ENCODE data around the gene WWP2. TPM values are rescaled to one million over a fixed set of nuclear protein-coding genes. Genes with fewer than 3 reads are reported as not detected.

WWP2 gene
- total RNA-seq, 3 donors from 2014 or later (not counting 1 experiment from before 2014, with no cell fraction given): 72.8 to 95.6 (median 81.6) TPM

GRCh38 chr16:69836257-69836656 lies 74.1 kb downstream of the WWP2 start:
- peaks cover 7% of the 10 kb centered on the region for H3K36me3 Mint-ChIP-seq
- H3K27ac ChIP-seq (ENCODE audit: low read length): no peak overlapping the region
- no peaks in the 10 kb centered on the region for H3K9me3 ChIP-seq (ENCODE audit: control insufficient read depth, insufficient read depth, low read length)
- H3K4me1 Mint-ChIP-seq: peaks cover 14 to 16% of the 10 kb centered on the region in 2 donors
- no peak overlapping the region for H3K4me3 ChIP-seq (ENCODE audit: low read length)
- H3K36me3 ChIP-seq (ENCODE audit: control insufficient read depth, insufficient read depth, low read length): peaks cover 18% of the 10 kb centered on the region
- intact Hi-C loops (cut with micrococcal nuclease): no loop called here
- TF ChIP-seq CTCF (IDR thresholded peaks at IDR 0.05): no peak
- no peaks in the 10 kb centered on the region for H3K27me3 Mint-ChIP-seq (ENCODE audit: low read depth in 2 of 2)
- no peak for ATAC-seq
- no peak overlapping the region for H3K27ac Mint-ChIP-seq
- no peak overlapping the region for H3K4me3 Mint-ChIP-seq
- no peak for DNase-seq
- H3K27me3 ChIP-seq (ENCODE audit: control insufficient read depth, insufficient read depth, low read length): no peaks in the 10 kb centered on the region
- H3K4me1 ChIP-seq (ENCODE audit: control insufficient read depth, insufficient read depth, low read length): no peaks in the 10 kb centered on the region
- no peaks in the 10 kb centered on the region for H3K9me3 Mint-ChIP-seq
- 88% methylated on average over 1 of the region's 1 CpG for WGBS (ENCODE audit: insufficient coverage)

- Histone ChIP-seq H3K4me3 (ENCODE audit: low read length) (no peak overlapping the region), H3K27ac (ENCODE audit: low read length) (no peak overlapping the region), H3K36me3 (ENCODE audit: control insufficient read depth, insufficient read depth, low read length) (peaks cover 27% of the 10 kb centered on the region), H3K4me1 (ENCODE audit: control insufficient read depth, insufficient read depth, low read length) (no peaks in the 10 kb centered on the region), H3K27me3 (ENCODE audit: control insufficient read depth, insufficient read depth, low read length) (no peaks in the 10 kb centered on the region), H3K9me3 (ENCODE audit: control insufficient read depth, insufficient read depth, low read length) (no peaks in the 10 kb centered on the region)
- ATAC-seq (no peak), DNase-seq (no peak)
- Mint-ChIP-seq H3K4me1 (peaks cover 14 to 16% of the 10 kb centered on the region in 2 donors), H3K27me3 (ENCODE audit: low read depth in 2 of 2) (no peaks in the 10 kb centered on the region), H3K9me3 (no peaks in the 10 kb centered on the region), H3K4me3 (no peak overlapping the region), H3K27ac (no peak overlapping the region), H3K36me3 (peaks cover 15% of the 10 kb centered on the region)
- 99% methylated on average over 5 of the region's 5 CpGs for WGBS (ENCODE audit: insufficient coverage)
- TF ChIP-seq CTCF (IDR thresholded peaks at IDR 0.05): no peak
- intact Hi-C loops (cut with micrococcal nuclease): no loop called here
Measured at GRCh38 chr16:69837380-69837779, 75.2 kb downstream of the WWP2 start.

GRCh38 chr16:69838489-69838888 lies 76.4 kb downstream of the WWP2 start:
- ATAC-seq (no peak), DNase-seq (no peak)
- H3K4me1 Mint-ChIP-seq: peaks cover 10 to 13% of the 10 kb centered on the region in 2 donors
- peaks cover 20% of the 10 kb centered on the region for H3K36me3 Mint-ChIP-seq
- no peak overlapping the region for H3K4me3 Mint-ChIP-seq
- no peaks in the 10 kb centered on the region for H3K9me3 ChIP-seq (ENCODE audit: control insufficient read depth, insufficient read depth, low read length)
- no peaks in the 10 kb centered on the region for H3K27me3 Mint-ChIP-seq (ENCODE audit: low read depth in 2 of 2)
- no peaks in the 10 kb centered on the region for H3K9me3 Mint-ChIP-seq
- no peak overlapping the region for H3K4me3 ChIP-seq (ENCODE audit: low read length)
- H3K27ac Mint-ChIP-seq: no peak overlapping the region
- H3K27me3 ChIP-seq (ENCODE audit: control insufficient read depth, insufficient read depth, low read length): no peaks in the 10 kb centered on the region
- no peak overlapping the region for H3K27ac ChIP-seq (ENCODE audit: low read length)
- peaks cover 38% of the 10 kb centered on the region for H3K36me3 ChIP-seq (ENCODE audit: control insufficient read depth, insufficient read depth, low read length)
- intact Hi-C loops (cut with micrococcal nuclease): no loop called here
- 93% methylated on average over 4 of the region's 4 CpGs for WGBS (ENCODE audit: insufficient coverage)
- no peaks in the 10 kb centered on the region for H3K4me1 ChIP-seq (ENCODE audit: control insufficient read depth, insufficient read depth, low read length)
- no peak for TF ChIP-seq CTCF (IDR thresholded peaks at IDR 0.05)

GRCh38 chr16:69839240-69839688 lies 77.1 kb downstream of the WWP2 start:
- no peak for ATAC-seq
- Histone ChIP-seq H3K9me3 (ENCODE audit: control insufficient read depth, insufficient read depth, low read length) (no peaks in the 10 kb centered on the region), H3K27me3 (ENCODE audit: control insufficient read depth, insufficient read depth, low read length) (no peaks in the 10 kb centered on the region), H3K4me1 (ENCODE audit: control insufficient read depth, insufficient read depth, low read length) (no peaks in the 10 kb centered on the region), H3K36me3 (ENCODE audit: control insufficient read depth, insufficient read depth, low read length) (peaks cover 43% of the 10 kb centered on the region), H3K4me3 (ENCODE audit: low read length) (no peak overlapping the region), H3K27ac (ENCODE audit: low read length) (no peak overlapping the region)
- 72% methylated on average over 2 of the region's 2 CpGs for WGBS (ENCODE audit: insufficient coverage)
- no peak overlapping the region for H3K27ac Mint-ChIP-seq
- H3K4me3 Mint-ChIP-seq: no peak overlapping the region
- no peaks in the 10 kb centered on the region for H3K9me3 Mint-ChIP-seq
- intact Hi-C loops (cut with micrococcal nuclease): no loop called here
- TF ChIP-seq CTCF (IDR thresholded peaks at IDR 0.05): no peak
- H3K4me1 Mint-ChIP-seq: peaks cover 2 to 6% of the 10 kb centered on the region in 2 donors
- peaks cover 20% of the 10 kb centered on the region for H3K36me3 Mint-ChIP-seq
- H3K27me3 Mint-ChIP-seq (ENCODE audit: low read depth in 2 of 2): no peaks in the 10 kb centered on the region
- DNase-seq: no peak
